Sigmoid colon (tissue), 4 donors: ENCODE data around the gene HNRNPDL.

Source experiments
- CTCF ChIP-seq, 4 experiments: fragments of 450-650 bp in 3 of 4; fragments of 200-600 bp in 1 of 4; IDR thresholded peaks; one replicate each; pipeline ENCODE4 v1.5.1; 2016 to 2019; ENCODE audit warnings: antibody characterized with exemption in 4 of 4, mild to moderate bottlenecking in 3 of 4, moderate library complexity in 2 of 4
- EP300 ChIP-seq, 4 donors: sonication (generic); formaldehyde crosslinking; IDR thresholded peaks; one replicate each; pipeline ENCODE4 v1.6.1; 2017; ENCODE audit warnings: antibody characterized with exemption in 4 of 4
- POLR2A ChIP-seq, 2 donors: fragments of 450-650 bp; IDR thresholded peaks; one replicate each; pipeline ENCODE4 v1.6.1; 2016; ENCODE audit warnings: antibody characterized with exemption in 2 of 2, mild to moderate bottlenecking in 2 of 2, moderate library complexity in 2 of 2
- POLR2AphosphoS5 ChIP-seq, 4 donors: sonication (generic); formaldehyde crosslinking; IDR thresholded peaks; one replicate each; pipeline ENCODE4 v1.6.1; 2017; ENCODE audit warnings: antibody characterized with exemption in 4 of 4

GRCh38 chr4:82469791-82470345 is 39.6 kb upstream of the HNRNPDL start:
- TF ChIP-seq EP300 (IDR thresholded peaks at IDR 0.05), result no peak
- no peak for TF ChIP-seq CTCF (IDR thresholded peaks at IDR 0.05)
- TF ChIP-seq POLR2A (IDR thresholded peaks at IDR 0.05), result no peak
- no peak for TF ChIP-seq POLR2AphosphoS5 (IDR thresholded peaks at IDR 0.05)
